H9 (cell line): ENCODE measurements around the gene DCUN1D4. TPM values are rescaled to one million over a fixed set of nuclear protein-coding genes. Genes with fewer than 3 reads are reported as not detected.

Experiments used
- DNase-seq: peaks from one replicate; pipeline ENCODE4 v3.0.0-alpha.2; 2017
- H2AFZ ChIP-seq: one replicate; pipeline ENCODE4 v1.6.1; 2013; ENCODE audit warnings: mild to moderate bottlenecking, low read length, control low read depth, moderate library complexity
- H2AK5ac ChIP-seq: 2 replicates; pipeline ENCODE4 v1.6.1; 2013; ENCODE audit warnings: low read length, control low read depth, mixed read lengths; ENCODE audit not compliant: insufficient read length
- H2BK120ac ChIP-seq: one replicate; pipeline ENCODE4 v1.6.1; 2013; ENCODE audit warnings: low read depth, mild to moderate bottlenecking, low read length, control low read depth, inconsistent platforms; ENCODE audit not compliant: poor library complexity, severe bottlenecking
- H2BK12ac ChIP-seq: 2 replicates; pipeline ENCODE4 v1.6.1; 2013; ENCODE audit warnings: low read length, control low read depth, mixed read lengths, low read depth; ENCODE audit not compliant: insufficient read length
- H2BK15ac ChIP-seq: 2 replicates; pipeline ENCODE4 v1.6.1; 2013; ENCODE audit warnings: low read depth, low read length, control low read depth
- H2BK20ac ChIP-seq: one replicate; pipeline ENCODE4 v1.6.1; 2013; ENCODE audit warnings: low read depth, mild to moderate bottlenecking, low read length, control low read depth, inconsistent platforms; ENCODE audit not compliant: poor library complexity, severe bottlenecking
- H2BK5ac ChIP-seq: 2 replicates; pipeline ENCODE4 v1.6.1; 2013; ENCODE audit warnings: low read length, control low read depth, mixed read lengths; ENCODE audit not compliant: insufficient read length
- H3K14ac ChIP-seq: 2 replicates; pipeline ENCODE4 v1.6.1; 2013; ENCODE audit warnings: low read length, control low read depth; ENCODE audit not compliant: insufficient read depth
- H3K18ac ChIP-seq: 2 replicates; pipeline ENCODE4 v1.6.1; 2013; ENCODE audit warnings: low read depth, mild to moderate bottlenecking, mixed read lengths, low read length, control low read depth; ENCODE audit not compliant: insufficient read length
- H3K23ac ChIP-seq: 2 replicates; pipeline ENCODE4 v1.6.1; 2013; ENCODE audit warnings: low read length, control low read depth, mixed read lengths, low read depth; ENCODE audit not compliant: insufficient read length
- H3K23me2 ChIP-seq: 2 replicates; pipeline ENCODE4 v1.6.1; 2013; ENCODE audit warnings: low read depth, mild to moderate bottlenecking, mixed read lengths, low read length, control low read depth; ENCODE audit not compliant: insufficient read length, poor library complexity, severe bottlenecking
- H3K27ac ChIP-seq: 2 replicates; pipeline ENCODE4 v1.5.1; 2013; ENCODE audit warnings: low read length, control low read depth, mixed read lengths, low read depth; ENCODE audit not compliant: insufficient read length
- H3K27me3 ChIP-seq: 2 replicates; pipeline ENCODE4 v1.6.1; 2013; ENCODE audit warnings: low read length, control low read depth, inconsistent platforms; ENCODE audit not compliant: insufficient read depth
- H3K4ac ChIP-seq: 2 replicates; pipeline ENCODE4 v1.6.1; 2013; ENCODE audit warnings: low read depth, mild to moderate bottlenecking, control low read depth, inconsistent platforms, low read length, moderate library complexity
- H3K4me1 ChIP-seq: 2 replicates; pipeline ENCODE4 v1.6.1; 2013; ENCODE audit warnings: low read length, control low read depth, inconsistent platforms; ENCODE audit not compliant: insufficient read depth
- H3K4me2 ChIP-seq: 2 replicates; pipeline ENCODE4 v1.6.1; 2013; ENCODE audit warnings: low read length, control low read depth, mixed read lengths; ENCODE audit not compliant: insufficient read length, insufficient read depth
- H3K56ac ChIP-seq: 2 replicates; pipeline ENCODE4 v1.6.1; 2013; ENCODE audit warnings: low read depth, mild to moderate bottlenecking, mixed read lengths, low read length, control low read depth; ENCODE audit not compliant: insufficient read length
- H3K79me1 ChIP-seq: 2 replicates; pipeline ENCODE4 v1.6.1; 2013; ENCODE audit warnings: low read depth, mild to moderate bottlenecking, moderate library complexity, low read length, control low read depth, inconsistent platforms; ENCODE audit not compliant: insufficient read depth, poor library complexity, severe bottlenecking
- H3K79me2 ChIP-seq: 2 replicates; pipeline ENCODE4 v1.6.1; 2013; ENCODE audit warnings: low read length, control low read depth, inconsistent platforms; ENCODE audit not compliant: insufficient read depth
- H3K9ac ChIP-seq: 2 replicates; pipeline ENCODE4 v1.6.1; 2013; ENCODE audit warnings: low read length, control low read depth, mixed read lengths; ENCODE audit not compliant: insufficient read length; ENCODE audit errors: extremely low read depth
- H3K9me3 ChIP-seq: one replicate; pipeline ENCODE4 v1.6.1; 2013; ENCODE audit warnings: low read depth, low read length, inconsistent platforms; ENCODE audit not compliant: control insufficient read depth
- H3T11ph ChIP-seq: one replicate; pipeline ENCODE4 v1.6.1; 2013; ENCODE audit warnings: mild to moderate bottlenecking, low read length, control low read depth, inconsistent platforms
- H4K20me1 ChIP-seq: one replicate; pipeline ENCODE4 v1.6.1; 2013; ENCODE audit not compliant: control insufficient read depth, insufficient read length, insufficient read depth
- H4K5ac ChIP-seq: 2 replicates; pipeline ENCODE4 v1.6.1; 2013; ENCODE audit warnings: low read depth, mild to moderate bottlenecking, mixed read lengths, low read length, control low read depth; ENCODE audit not compliant: insufficient read length
- H4K8ac ChIP-seq: replicated peaks from 2 replicates; pipeline ENCODE4 v1.6.1; 2013; ENCODE audit warnings: low read length, control low read depth, mixed read lengths, low read depth; ENCODE audit not compliant: insufficient read length
- H4K91ac ChIP-seq: 2 replicates; pipeline ENCODE4 v1.6.1; 2013; ENCODE audit warnings: low read depth, mild to moderate bottlenecking, moderate library complexity, mixed read lengths, low read length, control low read depth; ENCODE audit not compliant: insufficient read length
- H3K27ac Mint-ChIP-seq, 3 experiments: 2 replicates in 2 of 3; 3 replicates in 1 of 3; pipeline ENCODE4 v1.8.0; 2020 to 2021; ENCODE audit warnings: mixed read lengths in 3 of 3, mild to moderate bottlenecking in 1 of 3, moderate library complexity in 1 of 3
- H3K27me3 Mint-ChIP-seq: 2 replicates; pipeline ENCODE4 v1.8.0; 2021; ENCODE audit warnings: low read depth, mild to moderate bottlenecking, moderate library complexity, mixed read lengths
- H3K36me3 Mint-ChIP-seq, 3 experiments: 2 replicates in 2 of 3; 3 replicates in 1 of 3; pipeline ENCODE4 v1.8.0; 2020 to 2021; ENCODE audit warnings: low read depth in 3 of 3, mixed read lengths in 3 of 3; ENCODE audit not compliant: insufficient read depth in 1 of 3
- H3K4me1 Mint-ChIP-seq, 2 experiments: 2 replicates each; pipeline ENCODE4 v1.8.0; 2020; ENCODE audit warnings: mixed read lengths in 2 of 2
- H3K4me3 Mint-ChIP-seq, 2 experiments: 2 replicates in 1 of 2; 3 replicates in 1 of 2; pipeline ENCODE4 v1.8.0; 2020 to 2021; ENCODE audit warnings: mild to moderate bottlenecking in 2 of 2, mixed read lengths in 2 of 2, moderate library complexity in 1 of 2
- H3K9me3 Mint-ChIP-seq, 2 experiments: 2 replicates in 1 of 2; 3 replicates in 1 of 2; pipeline ENCODE4 v1.8.0; 2020; ENCODE audit warnings: mild to moderate bottlenecking in 2 of 2, mixed read lengths in 2 of 2, moderate library complexity in 1 of 2
- WGBS: extraction: QIAGEN DNeasy Blood & Tissue Kit; methylation state at CpG from one replicate; pipeline ENCODE4 v1.1.7; 2013; ENCODE audit warnings: missing lambda C conversion rate, low lambda C conversion rate, mixed read lengths; ENCODE audit not compliant: insufficient read length; ENCODE audit errors: extremely low coverage; 5-methylcytosine and 5-hydroxymethylcytosine counted together
- total RNA-seq: library from RNA; stranded (reverse); gene quantifications from 2 replicates; pipeline ENCODE4 v1.2.1, GENCODE V29; 2021
- TF ChIP-seq, protein P1 (sequence below): fragments of 200-600 bp; sonication (generic); conservative IDR thresholded peaks from 3 replicates; pipeline ENCODE4 v1.8.0; 2021; ENCODE audit warnings: antibody characterized with exemption, mild to moderate bottlenecking

Gene DCUN1D4
- total RNA-seq, 1 experiment from 2014 or later: 46.7 TPM

DNA sequence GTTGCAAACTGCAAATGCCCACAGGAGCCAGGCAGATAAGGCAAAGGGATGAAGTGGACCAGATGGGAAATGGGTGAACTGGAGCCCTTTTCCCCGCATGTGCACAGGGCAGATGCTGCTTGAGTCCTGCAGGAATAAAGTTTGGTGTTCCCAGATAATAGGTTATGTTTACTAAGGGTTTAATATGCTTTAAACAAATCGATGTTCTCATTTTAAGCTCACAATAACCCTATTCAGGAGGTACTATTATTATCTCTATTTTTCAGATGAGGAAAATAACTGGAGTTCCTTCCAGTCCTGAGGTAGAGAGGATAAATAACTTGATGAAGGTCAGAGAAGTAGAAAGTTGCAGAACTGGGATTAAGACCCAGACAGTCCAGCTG, 99.9 kb downstream of the DCUN1D4 start:
- Histone ChIP-seq H3K79me1 (no peaks in the 10 kb centered on the region), H3K4me1 (no peaks in the 10 kb centered on the region), H3K27ac (no peak overlapping the region), H3K4me2 (no peak overlapping the region), H3K79me2 (no peaks in the 10 kb centered on the region), H3K23ac (no peak overlapping the region), H2BK120ac (no peak overlapping the region), H2BK20ac (no peak overlapping the region), H3K23me2 (no peaks in the 10 kb centered on the region), H4K91ac (no peak overlapping the region), H4K5ac (no peak overlapping the region), H4K20me1 (no peaks in the 10 kb centered on the region), H3T11ph (no peak overlapping the region), H4K8ac (no peak overlapping the region), H3K18ac (no peak overlapping the region), H3K9me3 (no peaks in the 10 kb centered on the region), H2BK5ac (no peak overlapping the region), H3K9ac (no peak overlapping the region), H2AK5ac (no peak overlapping the region), H3K4ac (no peak overlapping the region), H3K27me3 (no peaks in the 10 kb centered on the region), H3K56ac (no peak overlapping the region), H2AFZ (no peak overlapping the region), H2BK15ac (no peak overlapping the region), H2BK12ac (no peak overlapping the region), H3K14ac (no peak overlapping the region)
- Mint-ChIP-seq H3K27ac (no peak overlapping the region), H3K27me3 (peaks cover 2% of the 10 kb centered on the region; the same call in 1 of the 2 replicates), H3K4me3 (no peak overlapping the region), H3K36me3 (peaks cover 0 to 5% (median 5%) of the 10 kb centered on the region in 3 experiments; a peak in 5 of 7 replicates), H3K4me1 (peaks cover 0 to 3% of the 10 kb centered on the region in 2 experiments; a peak in 1 of 4 replicates), H3K9me3 (peaks cover 29 to 72% of the 10 kb centered on the region in 2 experiments)
- TF ChIP-seq, protein P1, sequence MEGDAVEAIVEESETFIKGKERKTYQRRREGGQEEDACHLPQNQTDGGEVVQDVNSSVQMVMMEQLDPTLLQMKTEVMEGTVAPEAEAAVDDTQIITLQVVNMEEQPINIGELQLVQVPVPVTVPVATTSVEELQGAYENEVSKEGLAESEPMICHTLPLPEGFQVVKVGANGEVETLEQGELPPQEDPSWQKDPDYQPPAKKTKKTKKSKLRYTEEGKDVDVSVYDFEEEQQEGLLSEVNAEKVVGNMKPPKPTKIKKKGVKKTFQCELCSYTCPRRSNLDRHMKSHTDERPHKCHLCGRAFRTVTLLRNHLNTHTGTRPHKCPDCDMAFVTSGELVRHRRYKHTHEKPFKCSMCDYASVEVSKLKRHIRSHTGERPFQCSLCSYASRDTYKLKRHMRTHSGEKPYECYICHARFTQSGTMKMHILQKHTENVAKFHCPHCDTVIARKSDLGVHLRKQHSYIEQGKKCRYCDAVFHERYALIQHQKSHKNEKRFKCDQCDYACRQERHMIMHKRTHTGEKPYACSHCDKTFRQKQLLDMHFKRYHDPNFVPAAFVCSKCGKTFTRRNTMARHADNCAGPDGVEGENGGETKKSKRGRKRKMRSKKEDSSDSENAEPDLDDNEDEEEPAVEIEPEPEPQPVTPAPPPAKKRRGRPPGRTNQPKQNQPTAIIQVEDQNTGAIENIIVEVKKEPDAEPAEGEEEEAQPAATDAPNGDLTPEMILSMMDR: no peak
- WGBS: no CpG with 5 or more reads among the region's 2 CpGs
- no peak for DNase-seq
